Trophoblast cell (in vitro differentiated cells and primary cell): ENCODE measurements around the gene CISD3.

Experiments
- DNase-seq, 2 donors: peaks; one replicate each; pipeline ENCODE4 v3.0.0-alpha.2; 2016
- H2AFZ ChIP-seq: 2 replicates; pipeline ENCODE4 v1.6.1; 2013; ENCODE audit warnings: low read length, moderate library complexity, mild to moderate bottlenecking; ENCODE audit not compliant: insufficient read depth, poor library complexity
- H2AK5ac ChIP-seq: 2 replicates; pipeline ENCODE4 v1.6.1; 2013; ENCODE audit warnings: mild to moderate bottlenecking, low read length
- H2BK120ac ChIP-seq: 2 replicates; pipeline ENCODE4 v1.6.1; 2013; ENCODE audit warnings: low read length, mild to moderate bottlenecking, moderate library complexity; ENCODE audit not compliant: insufficient read depth, poor library complexity
- H2BK12ac ChIP-seq: 2 replicates; pipeline ENCODE4 v1.6.1; 2013; ENCODE audit warnings: mild to moderate bottlenecking, low read length, moderate library complexity
- H2BK5ac ChIP-seq: 2 replicates; pipeline ENCODE4 v1.6.1; 2013; ENCODE audit warnings: low read length, low read depth, moderate library complexity, mild to moderate bottlenecking; ENCODE audit not compliant: poor library complexity
- H3K14ac ChIP-seq: 2 replicates; pipeline ENCODE4 v1.6.1; 2013; ENCODE audit warnings: mild to moderate bottlenecking, low read length
- H3K18ac ChIP-seq: 2 replicates; pipeline ENCODE4 v1.6.1; 2013; ENCODE audit warnings: mild to moderate bottlenecking, low read length
- H3K23ac ChIP-seq: 2 replicates; pipeline ENCODE4 v1.6.1; 2013; ENCODE audit warnings: low read length
- H3K27ac ChIP-seq: 2 replicates; pipeline ENCODE4 v1.5.1; 2013; ENCODE audit warnings: low read depth, mild to moderate bottlenecking, inconsistent platforms, low read length, moderate library complexity
- H3K27me3 ChIP-seq: 2 replicates; pipeline ENCODE4 v1.6.1; 2013; ENCODE audit warnings: inconsistent platforms, mild to moderate bottlenecking, low read length, moderate library complexity; ENCODE audit not compliant: insufficient read depth
- H3K36me3 ChIP-seq, 2 experiments: 1 replicate in 1 of 2; 2 replicates in 1 of 2; pipeline ENCODE4 v1.6.1; 2013; ENCODE audit warnings: low read length in 2 of 2, mild to moderate bottlenecking in 2 of 2, moderate library complexity in 1 of 2; ENCODE audit not compliant: insufficient read depth in 2 of 2, control insufficient read depth in 1 of 2
- H3K4ac ChIP-seq: 2 replicates; pipeline ENCODE4 v1.6.1; 2013; ENCODE audit warnings: low read depth, mild to moderate bottlenecking, low read length, moderate library complexity
- H3K4me1 ChIP-seq, 2 experiments: 1 replicate in 1 of 2; 2 replicates in 1 of 2; pipeline ENCODE4 v1.6.1; 2013; ENCODE audit warnings: low read length in 2 of 2, mild to moderate bottlenecking in 2 of 2, moderate library complexity in 1 of 2; ENCODE audit not compliant: insufficient read depth in 2 of 2, control insufficient read depth in 1 of 2
- H3K4me2 ChIP-seq: 2 replicates; pipeline ENCODE4 v1.6.1; 2013; ENCODE audit warnings: inconsistent platforms, mild to moderate bottlenecking, low read length, moderate library complexity
- H3K4me3 ChIP-seq: 2 replicates; pipeline ENCODE4 v1.5.1; 2013; ENCODE audit warnings: mild to moderate bottlenecking, low read depth, low read length, inconsistent platforms
- H3K79me1 ChIP-seq: one replicate; pipeline ENCODE4 v1.6.1; 2013; ENCODE audit warnings: low read length
- H3K79me2 ChIP-seq: 2 replicates; pipeline ENCODE4 v1.6.1; 2013; ENCODE audit warnings: low read length, mild to moderate bottlenecking; ENCODE audit not compliant: control insufficient read depth, insufficient read depth, poor library complexity
- H3K9ac ChIP-seq: 2 replicates; pipeline ENCODE4 v1.6.1; 2013; ENCODE audit warnings: mild to moderate bottlenecking, low read length
- H3K9me3 ChIP-seq: 2 replicates; pipeline ENCODE4 v1.6.1; 2013; ENCODE audit warnings: low read depth, mild to moderate bottlenecking, control low read depth, inconsistent platforms, low read length; ENCODE audit not compliant: insufficient read depth
- H4K12ac ChIP-seq: 2 replicates; pipeline ENCODE4 v1.6.1; 2013; ENCODE audit warnings: low read depth, mild to moderate bottlenecking, low read length, moderate library complexity
- H4K8ac ChIP-seq: 2 replicates; pipeline ENCODE4 v1.6.1; 2013; ENCODE audit warnings: low read depth, mild to moderate bottlenecking, low read length, moderate library complexity
- H4K91ac ChIP-seq: one replicate; pipeline ENCODE4 v1.6.1; 2013; ENCODE audit warnings: low read depth, mild to moderate bottlenecking, low read length, moderate library complexity
- WGBS: extraction: QIAGEN DNeasy Blood & Tissue Kit; methylation state at CpG from one replicate; pipeline ENCODE4 v1.1.7; 2013; ENCODE audit warnings: missing lambda C conversion rate; ENCODE audit not compliant: insufficient read length, insufficient coverage; ENCODE audit errors: extremely low coverage; 5-methylcytosine and 5-hydroxymethylcytosine counted together

Gene CISD3

GRCh38 chr17:38746004-38746848 lies 16.1 kb downstream of the CISD3 start:
- H3K27me3 ChIP-seq, result no peaks in the 10 kb centered on the region
- H3K79me2 ChIP-seq, result peaks cover 36% of the 10 kb centered on the region
- no peak overlapping the region for H2AFZ ChIP-seq
- H3K18ac ChIP-seq, result no peak overlapping the region
- peak overlapping the region; percentile 22 for H3K4ac ChIP-seq
- no peak overlapping the region for H3K14ac ChIP-seq
- no peak overlapping the region for H3K27ac ChIP-seq
- no peak overlapping the region for H4K91ac ChIP-seq
- no CpG with 5 or more reads among the region's 8 CpGs for WGBS
- no peak for DNase-seq
- no peak overlapping the region for H2BK12ac ChIP-seq
- H4K8ac ChIP-seq, result no peak overlapping the region
- peaks cover 13 to 22% of the 10 kb centered on the region in 2 experiments for H3K4me1 ChIP-seq
- H4K12ac ChIP-seq, result no peak overlapping the region
- H3K36me3 ChIP-seq, result peaks cover 14 to 17% of the 10 kb centered on the region in 2 experiments
- H3K4me2 ChIP-seq, result peak overlapping the region; percentile 84
- peaks cover 20% of the 10 kb centered on the region for H3K79me1 ChIP-seq
- H3K4me3 ChIP-seq, result no peak overlapping the region
- no peak overlapping the region for H3K23ac ChIP-seq
- H2BK120ac ChIP-seq, result no peak overlapping the region
- no peak overlapping the region for H2AK5ac ChIP-seq
- H2BK5ac ChIP-seq, result no peak overlapping the region
- no peaks in the 10 kb centered on the region for H3K9me3 ChIP-seq
- no peak overlapping the region for H3K9ac ChIP-seq

GRCh38 chr17:38746849-38747462 lies 16.8 kb downstream of the CISD3 start:
- peaks cover 22% of the 10 kb centered on the region for H3K79me1 ChIP-seq
- peaks cover 13 to 22% of the 10 kb centered on the region in 2 experiments for H3K4me1 ChIP-seq
- H2BK5ac ChIP-seq, result no peak overlapping the region
- no peak for DNase-seq
- no peak overlapping the region for H3K23ac ChIP-seq
- WGBS, result no CpG with 5 or more reads among the region's 21 CpGs
- H2BK120ac ChIP-seq, result no peak overlapping the region
- H3K9me3 ChIP-seq, result no peaks in the 10 kb centered on the region
- H3K79me2 ChIP-seq, result peaks cover 33% of the 10 kb centered on the region
- H4K91ac ChIP-seq, result no peak overlapping the region
- H2AFZ ChIP-seq, result no peak overlapping the region
- H3K27ac ChIP-seq, result no peak overlapping the region
- no peak overlapping the region for H3K18ac ChIP-seq
- H3K4me3 ChIP-seq, result peak overlapping the region; percentile 94
- no peak overlapping the region for H4K12ac ChIP-seq
- peak overlapping the region; percentile 84 for H3K4me2 ChIP-seq
- peak overlapping the region; percentile 28 for H3K9ac ChIP-seq
- no peaks in the 10 kb centered on the region for H3K27me3 ChIP-seq
- no peak overlapping the region for H2BK12ac ChIP-seq
- H2AK5ac ChIP-seq, result no peak overlapping the region
- peaks cover 8 to 10% of the 10 kb centered on the region in 2 experiments for H3K36me3 ChIP-seq
- peak overlapping the region; percentile 22 for H3K4ac ChIP-seq
- H4K8ac ChIP-seq, result no peak overlapping the region
- peak overlapping the region; percentile 10 for H3K14ac ChIP-seq

- H3K4me2 ChIP-seq, result peak overlapping the region; percentile 84
- peak overlapping the region; percentile 93 for H2AK5ac ChIP-seq
- peak overlapping the region; percentile 89 for H3K9ac ChIP-seq
- no peak for DNase-seq
- H3K18ac ChIP-seq, result peak overlapping the region; percentile 98
- no peak overlapping the region for H3K23ac ChIP-seq
- peaks cover 4 to 5% of the 10 kb centered on the region in 2 experiments for H3K36me3 ChIP-seq
- H3K27ac ChIP-seq, result peak overlapping the region; percentile 57
- peaks cover 24% of the 10 kb centered on the region for H3K79me1 ChIP-seq
- no peaks in the 10 kb centered on the region for H3K9me3 ChIP-seq
- H3K4me3 ChIP-seq, result peak overlapping the region; percentile 94
- peaks cover 13 to 22% of the 10 kb centered on the region in 2 experiments for H3K4me1 ChIP-seq
- peak overlapping the region; percentile 88 for H4K8ac ChIP-seq
- peak overlapping the region; percentile 82 for H2BK120ac ChIP-seq
- peak overlapping the region; percentile 83 for H4K12ac ChIP-seq
- peak overlapping the region; percentile 98 for H4K91ac ChIP-seq
- no CpG with 5 or more reads among the region's 64 CpGs for WGBS
- peak overlapping the region; percentile 98 for H3K4ac ChIP-seq
- H2BK12ac ChIP-seq, result peak overlapping the region; percentile 46
- H2BK5ac ChIP-seq, result peak overlapping the region; percentile 90
- H2AFZ ChIP-seq, result peak overlapping the region; percentile 48
- H3K14ac ChIP-seq, result peak overlapping the region; percentile 98
- H3K79me2 ChIP-seq, result peaks cover 32% of the 10 kb centered on the region
- H3K27me3 ChIP-seq, result no peaks in the 10 kb centered on the region
Measured at GRCh38 chr17:38747463-38748148, 17.5 kb downstream of the CISD3 start.

GRCh38 chr17:38748149-38748891 lies 18.2 kb downstream of the CISD3 start, which contains the start of gene PCGF2:
PCGF2 (minus strand) TSS chr17:38748336; CDS start chr17:38740402, 7,934 bp downstream.
- peak within 1 kb of the TSS; percentile 46 for H2BK12ac ChIP-seq
- no peaks in the 10 kb centered on the region for H3K27me3 ChIP-seq
- H3K9ac ChIP-seq, result peak within 1 kb of the TSS; percentile 89
- H3K79me2 ChIP-seq, result peaks cover 40% of the 10 kb centered on the region
- peak within 1 kb of the TSS; percentile 89 for H3K4me2 ChIP-seq
- peak within 1 kb of the TSS; percentile 98 for H4K91ac ChIP-seq
- peak within 1 kb of the TSS; percentile 93 for H2AK5ac ChIP-seq
- peak within 1 kb of the TSS; percentile 98 for H3K14ac ChIP-seq
- H3K4ac ChIP-seq, result peak within 1 kb of the TSS; percentile 98
- peak within 1 kb of the TSS; percentile 82 for H2BK120ac ChIP-seq
- peak within 1 kb of the TSS; percentile 48 for H2AFZ ChIP-seq
- peaks cover 2 to 3% of the 10 kb centered on the region in 2 experiments for H3K36me3 ChIP-seq
- peaks cover 15 to 26% of the 10 kb centered on the region in 2 experiments for H3K4me1 ChIP-seq
- H3K23ac ChIP-seq, result no peak within 1 kb of the TSS
- DNase-seq, result peak; percentile 79
- H3K4me3 ChIP-seq, result peak within 1 kb of the TSS; percentile 94
- H4K12ac ChIP-seq, result peak within 1 kb of the TSS; percentile 83
- H3K9me3 ChIP-seq, result no peaks in the 10 kb centered on the region
- peak within 1 kb of the TSS; percentile 80 for H3K27ac ChIP-seq
- H2BK5ac ChIP-seq, result peak within 1 kb of the TSS; percentile 90
- WGBS, result no CpG with 5 or more reads among the region's 47 CpGs
- H4K8ac ChIP-seq, result peak within 1 kb of the TSS; percentile 88
- peaks cover 30% of the 10 kb centered on the region for H3K79me1 ChIP-seq
- peak within 1 kb of the TSS; percentile 98 for H3K18ac ChIP-seq
